ENCODE data around the gene ZBTB24. TPM values are rescaled to one million over a fixed set of nuclear protein-coding genes. Genes with fewer than 3 reads are reported as not detected.

Gene ZBTB24
- total RNA-seq, 1 experiment from 2014 or later: 27.3 TPM

- no peaks in the 10 kb centered on the region for H3K27me3 Mint-ChIP-seq (ENCODE audit: low read depth)
- Histone ChIP-seq H2BK12ac (ENCODE audit: insufficient read length, low read depth, low read length) (no peak overlapping the region), H3K9ac (ENCODE audit: extremely low read depth, insufficient read length, low read length) (no peak overlapping the region), H2BK20ac (ENCODE audit: low read depth, low read length, poor library complexity, severe bottlenecking) (no peak overlapping the region), H3K27me3 (ENCODE audit: insufficient read depth, low read length) (no peaks in the 10 kb centered on the region), H4K20me1 (ENCODE audit: control insufficient read depth, insufficient read depth, insufficient read length) (no peaks in the 10 kb centered on the region), H4K5ac (ENCODE audit: insufficient read length, low read depth, low read length) (no peak overlapping the region), H3T11ph (ENCODE audit: low read length) (no peak overlapping the region), H2BK120ac (ENCODE audit: low read depth, low read length, poor library complexity, severe bottlenecking) (no peak overlapping the region), H2AK5ac (ENCODE audit: insufficient read length, low read length) (no peak overlapping the region), H3K4ac (ENCODE audit: low read depth, low read length) (no peak overlapping the region), H3K56ac (ENCODE audit: insufficient read length, low read depth, low read length) (no peak overlapping the region), H3K9me3 (ENCODE audit: control insufficient read depth, low read depth, low read length) (no peaks in the 10 kb centered on the region), H3K18ac (ENCODE audit: insufficient read length, low read depth, low read length) (no peak overlapping the region), H2BK5ac (ENCODE audit: insufficient read length, low read length) (no peak overlapping the region), H3K14ac (ENCODE audit: insufficient read depth, low read length) (no peak overlapping the region), H2AFZ (ENCODE audit: low read length) (no peak overlapping the region), H3K4me2 (ENCODE audit: insufficient read depth, insufficient read length, low read length) (no peak overlapping the region), H3K4me1 (ENCODE audit: insufficient read depth, low read length) (no peaks in the 10 kb centered on the region), H3K27ac (ENCODE audit: insufficient read length, low read depth, low read length) (no peak overlapping the region), H2BK15ac (ENCODE audit: low read depth, low read length) (no peak overlapping the region), H3K79me1 (ENCODE audit: insufficient read depth, low read depth, low read length, poor library complexity, severe bottlenecking) (no peaks in the 10 kb centered on the region), H3K79me2 (ENCODE audit: insufficient read depth, low read length) (no peaks in the 10 kb centered on the region), H4K91ac (ENCODE audit: insufficient read length, low read depth, low read length) (no peak overlapping the region), H3K23ac (ENCODE audit: insufficient read length, low read depth, low read length) (no peak overlapping the region), H3K23me2 (ENCODE audit: insufficient read length, low read depth, low read length, poor library complexity, severe bottlenecking) (peaks cover 10% of the 10 kb centered on the region), H4K8ac (replicated peaks; ENCODE audit: insufficient read length, low read depth, low read length) (no peak overlapping the region)
- no peak overlapping the region for H3K4me3 Mint-ChIP-seq
- peaks cover 8 to 9% of the 10 kb centered on the region in 2 experiments for H3K4me1 Mint-ChIP-seq
- TF ChIP-seq CTCF (conservative IDR thresholded peaks at IDR 0.05): no peak
- peaks cover 13 to 61% (median 43%) of the 10 kb centered on the region in 3 experiments for H3K36me3 Mint-ChIP-seq (ENCODE audit: insufficient read depth in 1 of 3, low read depth in 3 of 3)
- no CpG with 5 or more reads among the region's 3 CpGs for WGBS (ENCODE audit: extremely low coverage, insufficient read length, low lambda C conversion rate)
- no peaks in the 10 kb centered on the region; a peak in 1 of 5 replicates for H3K9me3 Mint-ChIP-seq
- H3K27ac Mint-ChIP-seq: no peak overlapping the region
- DNase-seq: no peak
Observed at GRCh38 chr6:109450801-109451200, 32.2 kb downstream of the ZBTB24 start.

All from H9 (cell line).